Measurements from ENCODE around the gene CLDN9. TPM values are rescaled to one million over a fixed set of nuclear protein-coding genes. Genes with fewer than 3 reads are reported as not detected.
A peak's percentile ranks its signal among the peaks of the same experiment; 100 is the strongest.

Gene CLDN9
- total and polyA plus RNA-seq, 9 of the 15 experiments (the other 6 are each of a cell fraction or from before 2014, with no cell fraction given), result 0.12 to 0.44 (median 0.22) TPM; not detected in 4

- TF ChIP-seq JUN (IDR thresholded peaks at IDR 0.05; ENCODE audit: borderline replicate concordance, low read depth, low read length), result no peak
- TF ChIP-seq JUN (CRISPR knock-in tag; IDR thresholded peaks at IDR 0.05; ENCODE audit: borderline replicate concordance), result no peak
- no peak for TF ChIP-seq SP2 (IDR thresholded peaks at IDR 0.05; ENCODE audit: extremely low read depth, low read depth, low read length, poor library complexity, severe bottlenecking)
- peak; percentile 31 to 45; a peak in 2 of 4 replicates for TF ChIP-seq SIN3A (IDR thresholded peaks at IDR 0.05; ENCODE audit: borderline replicate concordance in 2 of 2, control insufficient read depth in 1 of 2, low read depth in 2 of 2, low read length in 2 of 2)
- no peak for TF ChIP-seq ZBTB8A (IDR thresholded peaks at IDR 0.05; ENCODE audit: partially characterized antibody)
- 0 out of 2 replicates have a peak, but pooled peaks have one; percentile 21 for TF ChIP-seq SAFB (IDR thresholded peaks at IDR 0.05; ENCODE audit: borderline replicate concordance, low read depth, low read length)
- 0 out of 2 replicates have a peak, but pooled peaks have one; percentile 41 for TF ChIP-seq POLR2AphosphoS5 (IDR thresholded peaks at IDR 0.05; ENCODE audit: control insufficient read depth, insufficient read depth, low read depth, low read length)
- peak; percentile 64; the same call in 1 of the 2 replicates for TF ChIP-seq KDM2B (CRISPR knock-in tag; IDR thresholded peaks at IDR 0.05)
- no peak for TF ChIP-seq FOXO4 (CRISPR knock-in tag; IDR thresholded peaks at IDR 0.05)
- TF ChIP-seq ZNF24 (IDR thresholded peaks at IDR 0.05), result 0 out of 2 replicates have a peak, but pooled peaks have one; percentile 46
- TF ChIP-seq TOE1 (IDR thresholded peaks at IDR 0.05; ENCODE audit: borderline replicate concordance), result 0 out of 2 replicates have a peak, but pooled peaks have one; percentile 8
- TF ChIP-seq TOE1 (CRISPR knock-in tag; IDR thresholded peaks at IDR 0.05; ENCODE audit: borderline replicate concordance, low read depth), result no peak
- peak; percentile 72 for TF ChIP-seq PHF20 (IDR thresholded peaks at IDR 0.05; ENCODE audit: partially characterized antibody)
- TF ChIP-seq MTA2 (IDR thresholded peaks at IDR 0.05; ENCODE audit: low read depth), result no peak
- TF ChIP-seq HOMEZ (CRISPR knock-in tag; IDR thresholded peaks at IDR 0.05), result no peak
- no peak for TF ChIP-seq TRIM24 (IDR thresholded peaks at IDR 0.05)
- peak; percentile 88 for TF ChIP-seq CTBP1 (IDR thresholded peaks at IDR 0.05; ENCODE audit: borderline replicate concordance)
- TF ChIP-seq SMC3 (conservative IDR thresholded peaks at IDR 0.05; ENCODE audit: insufficient read depth, low read depth, low read length), result peak; percentile 86
- peak; percentile 76 for TF ChIP-seq L3MBTL2 (IDR thresholded peaks at IDR 0.05)
- TF ChIP-seq NONO (IDR thresholded peaks at IDR 0.05; ENCODE audit: low read depth in 2 of 2, low read length in 1 of 2), result peak in 1 of 2 experiments; percentile 77; a peak in 1 of 4 replicates
- TF ChIP-seq CREM (IDR thresholded peaks at IDR 0.05; ENCODE audit: low read depth), result peak; percentile 67
- no peak for TF ChIP-seq CHCHD3 (CRISPR knock-in tag; IDR thresholded peaks at IDR 0.05)
- TF ChIP-seq GABPA (tag; conservative IDR thresholded peaks at IDR 0.05; ENCODE audit: low read depth), result peak; percentile 61; the same call in 1 of the 2 replicates
- no peak for TF ChIP-seq TCF15 (CRISPR knock-in tag; IDR thresholded peaks at IDR 0.05)
Observed at GRCh38 chr16:3059041-3059722, 46.5 kb downstream of the CLDN9 start (continued).
